PFSK-1 (cell line): ENCODE measurements around the gene MLPH.

Experiments used
- FOXP2 ChIP-seq: optimal IDR thresholded peaks from 2 replicates; pipeline ENCODE3; 2011; ENCODE audit warnings: borderline replicate concordance, control low read depth, inconsistent platforms; ENCODE audit not compliant: insufficient read depth; ENCODE audit errors: extremely low read length, extremely low read depth
- POLR2AphosphoS5 ChIP-seq: IDR thresholded peaks from 2 replicates; pipeline ENCODE4 v1.6.1; 2012; ENCODE audit warnings: low read depth, mild to moderate bottlenecking, control low read depth, low read length, moderate library complexity
- SIN3A ChIP-seq: IDR thresholded peaks from 2 replicates; pipeline ENCODE4 v1.6.1; 2012; ENCODE audit warnings: mild to moderate bottlenecking, low read length, moderate library complexity, borderline replicate concordance; ENCODE audit not compliant: insufficient read depth
- TAF1 ChIP-seq: IDR thresholded peaks from 2 replicates; pipeline ENCODE4 v1.6.1; 2012; ENCODE audit warnings: low read length, control low read depth, borderline replicate concordance; ENCODE audit not compliant: insufficient read depth
- TF ChIP-seq, protein P1 (sequence below), 2 experiments: IDR thresholded peaks; 2 replicates each; pipeline versions ENCODE4 v1.6.1 to v1.8.0; 2011 to 2012; ENCODE audit warnings: low read depth in 2 of 2, low read length in 2 of 2, control low read depth in 1 of 2, inconsistent platforms in 1 of 2, mild to moderate bottlenecking in 1 of 2, moderate library complexity in 1 of 2; ENCODE audit not compliant: insufficient read depth in 1 of 2

The MLPH gene

GRCh38 chr2:237485304-237485703 lies 1.7 kb upstream of the MLPH start:
- TF ChIP-seq, protein P1, sequence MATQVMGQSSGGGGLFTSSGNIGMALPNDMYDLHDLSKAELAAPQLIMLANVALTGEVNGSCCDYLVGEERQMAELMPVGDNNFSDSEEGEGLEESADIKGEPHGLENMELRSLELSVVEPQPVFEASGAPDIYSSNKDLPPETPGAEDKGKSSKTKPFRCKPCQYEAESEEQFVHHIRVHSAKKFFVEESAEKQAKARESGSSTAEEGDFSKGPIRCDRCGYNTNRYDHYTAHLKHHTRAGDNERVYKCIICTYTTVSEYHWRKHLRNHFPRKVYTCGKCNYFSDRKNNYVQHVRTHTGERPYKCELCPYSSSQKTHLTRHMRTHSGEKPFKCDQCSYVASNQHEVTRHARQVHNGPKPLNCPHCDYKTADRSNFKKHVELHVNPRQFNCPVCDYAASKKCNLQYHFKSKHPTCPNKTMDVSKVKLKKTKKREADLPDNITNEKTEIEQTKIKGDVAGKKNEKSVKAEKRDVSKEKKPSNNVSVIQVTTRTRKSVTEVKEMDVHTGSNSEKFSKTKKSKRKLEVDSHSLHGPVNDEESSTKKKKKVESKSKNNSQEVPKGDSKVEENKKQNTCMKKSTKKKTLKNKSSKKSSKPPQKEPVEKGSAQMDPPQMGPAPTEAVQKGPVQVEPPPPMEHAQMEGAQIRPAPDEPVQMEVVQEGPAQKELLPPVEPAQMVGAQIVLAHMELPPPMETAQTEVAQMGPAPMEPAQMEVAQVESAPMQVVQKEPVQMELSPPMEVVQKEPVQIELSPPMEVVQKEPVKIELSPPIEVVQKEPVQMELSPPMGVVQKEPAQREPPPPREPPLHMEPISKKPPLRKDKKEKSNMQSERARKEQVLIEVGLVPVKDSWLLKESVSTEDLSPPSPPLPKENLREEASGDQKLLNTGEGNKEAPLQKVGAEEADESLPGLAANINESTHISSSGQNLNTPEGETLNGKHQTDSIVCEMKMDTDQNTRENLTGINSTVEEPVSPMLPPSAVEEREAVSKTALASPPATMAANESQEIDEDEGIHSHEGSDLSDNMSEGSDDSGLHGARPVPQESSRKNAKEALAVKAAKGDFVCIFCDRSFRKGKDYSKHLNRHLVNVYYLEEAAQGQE (IDR thresholded peaks at IDR 0.05; ENCODE audit: insufficient read depth in 1 of 2, low read depth in 2 of 2, low read length in 2 of 2) = no peak
- TF ChIP-seq TAF1 (no peak), SIN3A (no peak), POLR2AphosphoS5 (no peak), FOXP2 (no peak)

DNA sequence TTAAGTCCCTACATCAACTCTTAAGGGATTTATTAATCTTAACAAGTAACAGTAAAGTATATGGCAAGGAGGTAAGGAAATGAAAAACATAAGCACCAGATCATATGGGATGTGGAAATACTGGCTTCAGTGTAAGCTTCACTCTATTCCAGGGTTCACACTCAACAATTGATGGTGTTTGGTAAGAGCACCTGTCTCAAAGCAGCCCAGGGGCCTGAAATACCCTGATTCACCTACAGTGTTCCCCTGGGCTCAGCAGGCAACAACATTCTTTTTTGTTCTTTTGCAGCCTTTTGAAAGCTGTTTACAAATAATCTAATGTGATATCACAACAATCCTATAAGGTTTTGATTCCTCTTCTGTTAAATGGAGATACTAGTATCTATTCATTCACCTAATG lies 1.2 kb upstream of the MLPH start:
- TF ChIP-seq POLR2AphosphoS5 (no peak), TAF1 (no peak), SIN3A (no peak), FOXP2 (no peak)
- TF ChIP-seq, protein P1 (IDR thresholded peaks at IDR 0.05; ENCODE audit: insufficient read depth in 1 of 2, low read depth in 2 of 2, low read length in 2 of 2) = no peak

DNA sequence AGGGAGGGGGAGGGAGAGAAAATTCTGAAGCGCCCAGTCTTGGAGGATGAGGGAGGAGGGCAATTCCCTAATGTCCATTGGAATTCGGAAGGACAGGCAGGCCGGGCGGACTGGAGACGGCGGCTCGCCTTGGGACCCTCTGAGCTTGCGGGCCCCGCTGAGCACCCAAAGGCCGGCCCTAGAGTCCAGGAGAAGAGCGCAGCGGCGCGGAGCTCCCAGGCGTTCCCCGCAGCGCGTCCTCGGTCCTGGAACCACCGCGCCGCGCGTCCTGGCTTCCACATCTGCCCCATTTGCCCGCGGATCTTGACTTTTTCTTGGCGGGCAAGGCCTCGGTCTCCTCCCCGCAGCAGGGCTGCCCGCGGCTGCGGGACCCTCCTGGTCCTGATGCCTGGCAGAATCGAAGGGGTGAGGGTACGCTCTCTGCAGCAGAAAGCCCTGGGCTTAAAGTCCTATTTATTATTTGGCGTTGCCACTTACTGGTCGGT lies 675 bp upstream of the MLPH start:
- no peak for TF ChIP-seq FOXP2
- TF ChIP-seq SIN3A = no peak
- no peak for TF ChIP-seq TAF1
- TF ChIP-seq, protein P1 (IDR thresholded peaks at IDR 0.05; ENCODE audit: insufficient read depth in 1 of 2, low read depth in 2 of 2, low read length in 2 of 2) = no peak
- no peak for TF ChIP-seq POLR2AphosphoS5

DNA sequence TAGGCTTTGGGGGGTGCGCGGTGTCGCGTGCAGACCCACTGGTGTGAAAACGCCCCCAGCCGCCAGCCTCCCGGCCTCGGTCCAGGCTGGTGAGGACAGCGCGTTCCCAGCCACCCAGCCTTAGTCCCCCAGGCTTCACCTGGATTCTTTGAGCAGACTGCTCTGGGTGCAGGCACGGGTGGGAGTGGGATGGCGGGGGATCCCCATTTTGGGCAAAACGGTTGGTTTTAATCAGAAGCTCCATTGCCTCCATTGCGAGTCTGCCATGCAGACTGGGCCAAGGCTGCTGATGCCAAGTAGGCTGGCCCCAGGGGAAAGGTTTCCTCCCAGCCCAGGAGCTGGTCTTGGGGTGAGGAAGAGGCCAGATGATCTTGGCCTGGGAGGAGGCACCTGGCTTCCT lies 445 bp downstream of the MLPH start:
- no peak for TF ChIP-seq FOXP2
- TF ChIP-seq POLR2AphosphoS5 = no peak
- no peak for TF ChIP-seq TAF1
- no peak for TF ChIP-seq SIN3A
- TF ChIP-seq, protein P1 (IDR thresholded peaks at IDR 0.05; ENCODE audit: insufficient read depth in 1 of 2, low read depth in 2 of 2, low read length in 2 of 2) = no peak

- no peak for TF ChIP-seq FOXP2
- TF ChIP-seq, protein P1 (IDR thresholded peaks at IDR 0.05; ENCODE audit: insufficient read depth in 1 of 2, low read depth in 2 of 2, low read length in 2 of 2) = no peak
- TF ChIP-seq TAF1 = no peak
- TF ChIP-seq POLR2AphosphoS5 = no peak
- no peak for TF ChIP-seq SIN3A
These were observed 1.2 kb downstream of the MLPH start for GRCh38 chr2:237488295-237488694.
